Activated CD4-positive, alpha-beta T cell treated with anti-CD3 and anti-CD28 coated beads, Interleukin-2, amount 10 ng/mL, durations not matched to agents 24 days and 14 days (primary cell): ENCODE data around the gene GUCY2C. TPM values are rescaled to one million over a fixed set of nuclear protein-coding genes. Genes with fewer than 3 reads are reported as not detected.
A peak's percentile ranks its signal among the peaks of the same experiment; 100 is the strongest.

Experiments used
- DNase-seq: peaks from one replicate; pipeline ENCODE4 v3.0.0; 2022
- H3K27ac Mint-ChIP-seq: one replicate; pipeline ENCODE4 v1.8.0; 2022; ENCODE audit warnings: mild to moderate bottlenecking, mixed read lengths
- H3K27me3 Mint-ChIP-seq: one replicate; pipeline ENCODE4 v1.8.0; 2022; ENCODE audit warnings: mixed read lengths
- H3K36me3 Mint-ChIP-seq: one replicate; pipeline ENCODE4 v1.8.0; 2022; ENCODE audit warnings: low read depth, mild to moderate bottlenecking, mixed read lengths
- H3K4me1 Mint-ChIP-seq: one replicate; pipeline ENCODE4 v1.8.0; 2021; ENCODE audit warnings: mixed read lengths
- H3K4me3 Mint-ChIP-seq: one replicate; pipeline ENCODE4 v1.8.0; 2022; ENCODE audit warnings: mild to moderate bottlenecking, moderate library complexity, mixed read lengths
- H3K9me3 Mint-ChIP-seq: one replicate; pipeline ENCODE4 v1.8.0; 2021; ENCODE audit warnings: mixed read lengths
- intact Hi-C: fragments of 100-400 bp; cut with micrococcal nuclease; formaldehyde crosslinking; loops from one replicate; pipeline ENCODE4 v1.15.1; 2023
- total RNA-seq: library from RNA; stranded (reverse); gene quantifications from 2 replicates; pipeline ENCODE4 v1.2.3, GENCODE V29; 2022

The GUCY2C gene
- total RNA-seq, 1 donor from 2014 or later: not detected

DNA sequence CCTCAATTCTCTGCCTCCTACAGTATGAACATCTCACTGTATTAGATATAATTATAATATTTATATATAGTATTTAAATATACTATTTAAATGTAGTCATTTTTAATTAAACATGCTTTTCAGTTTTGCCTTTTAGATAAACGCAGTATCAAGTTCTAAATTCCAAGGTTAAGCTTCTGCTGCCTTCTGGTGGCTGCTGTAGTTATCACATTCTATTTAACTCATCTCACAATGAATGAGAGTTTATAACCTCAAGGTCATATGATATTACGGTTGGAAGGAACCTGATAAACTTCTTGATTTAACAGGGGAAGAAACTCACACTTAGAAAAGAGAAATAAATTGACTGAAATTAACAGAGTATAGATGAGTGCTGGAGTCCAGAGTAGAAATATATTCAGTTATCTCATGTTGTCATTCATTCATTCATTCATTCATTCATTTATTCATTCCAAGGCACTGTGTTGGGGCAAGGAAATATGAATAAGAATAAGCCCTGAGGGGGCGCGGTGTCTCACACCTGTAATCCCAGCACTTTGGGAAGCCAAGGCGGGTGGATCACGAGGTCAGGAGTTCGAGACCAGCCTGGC lies 31.9 kb downstream of the GUCY2C start:
- peaks cover 12% of the 10 kb centered on the region for H3K27me3 Mint-ChIP-seq
- H3K27ac Mint-ChIP-seq: no peak overlapping the region
- H3K4me1 Mint-ChIP-seq: peaks cover 6% of the 10 kb centered on the region
- H3K4me3 Mint-ChIP-seq: no peak overlapping the region
- H3K36me3 Mint-ChIP-seq: no peaks in the 10 kb centered on the region
- H3K9me3 Mint-ChIP-seq: no peaks in the 10 kb centered on the region
- DNase-seq: peak; percentile 81
- intact Hi-C loops: loop anchor here (1.0 kb wide), 3 partner anchors 34 to 478 kb away; no protein-coding TSS in a partner anchor

DNA sequence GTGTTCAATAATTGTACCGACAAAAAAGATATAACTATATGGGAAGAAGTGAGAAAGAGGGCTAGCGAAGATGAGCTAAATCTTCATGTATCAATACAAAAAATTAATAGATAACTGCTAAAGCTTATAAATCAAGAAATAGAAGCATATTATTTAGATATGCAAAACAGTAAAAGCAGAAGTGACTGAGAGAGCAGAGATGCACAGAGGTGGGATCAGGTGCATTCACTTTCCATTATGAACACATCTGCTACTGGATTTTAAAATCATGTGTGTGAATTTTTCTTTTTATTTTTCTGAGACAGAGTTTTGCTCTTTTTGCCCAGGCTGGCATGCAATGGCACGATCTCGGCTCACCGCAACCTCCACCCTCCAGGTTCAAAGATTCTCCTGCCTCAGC lies 33.4 kb downstream of the GUCY2C start:
- DNase-seq: no peak
- Mint-ChIP-seq H3K9me3 (no peaks in the 10 kb centered on the region), H3K36me3 (no peaks in the 10 kb centered on the region), H3K4me1 (peaks cover 6% of the 10 kb centered on the region), H3K27me3 (peaks cover 9% of the 10 kb centered on the region), H3K27ac (no peak overlapping the region), H3K4me3 (no peak overlapping the region)
- intact Hi-C loops: no loop called here

DNA sequence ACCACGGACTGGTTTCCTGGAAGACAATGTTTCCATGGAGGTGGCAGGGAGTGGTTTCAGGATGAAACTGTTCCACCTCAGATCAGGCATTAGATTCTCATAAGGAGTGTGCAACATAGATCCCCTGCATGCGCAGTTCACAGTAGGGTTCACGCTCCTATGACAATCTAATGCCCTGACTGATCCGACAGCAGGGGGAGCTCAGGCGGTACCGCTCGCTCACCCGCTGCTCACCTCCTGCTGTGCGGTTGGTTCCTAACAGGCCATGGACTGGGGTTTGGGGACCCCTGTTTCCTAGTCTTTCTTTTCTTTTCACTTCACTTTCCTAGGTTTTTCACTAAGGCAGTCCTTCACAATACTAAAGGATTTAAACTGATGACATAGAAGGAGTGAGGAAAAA lies 39.6 kb downstream of the GUCY2C start:
- Mint-ChIP-seq H3K4me3 (no peak overlapping the region), H3K27me3 (peaks cover 6% of the 10 kb centered on the region), H3K36me3 (no peaks in the 10 kb centered on the region), H3K4me1 (peaks cover 2% of the 10 kb centered on the region), H3K9me3 (no peaks in the 10 kb centered on the region), H3K27ac (no peak overlapping the region)
- no peak for DNase-seq
- intact Hi-C loops: no loop called here

DNA sequence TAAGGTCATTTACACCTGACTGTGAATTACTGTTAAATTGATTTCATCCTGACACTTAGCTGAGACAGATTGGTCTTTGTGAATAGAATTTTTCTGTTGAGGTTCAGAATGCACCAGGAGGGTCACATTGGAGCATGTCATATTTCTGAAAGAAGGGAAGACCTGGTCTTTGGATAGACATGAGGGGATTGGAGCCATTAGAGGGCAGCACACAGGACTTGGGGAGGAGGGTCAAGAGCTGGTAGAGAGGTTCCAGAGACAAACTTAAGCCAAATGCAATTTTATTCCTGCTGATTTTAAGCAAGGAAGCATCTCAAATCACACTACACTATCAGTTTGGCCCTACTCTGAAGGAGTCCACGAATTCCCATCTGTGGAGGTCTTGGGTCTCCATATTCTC lies 41.1 kb downstream of the GUCY2C start:
- DNase-seq: no peak
- intact Hi-C loops: no loop called here
- Mint-ChIP-seq H3K36me3 (no peaks in the 10 kb centered on the region), H3K27ac (no peak overlapping the region), H3K4me3 (no peak overlapping the region), H3K9me3 (no peaks in the 10 kb centered on the region), H3K4me1 (peaks cover 2% of the 10 kb centered on the region), H3K27me3 (peaks cover 3% of the 10 kb centered on the region)

DNA sequence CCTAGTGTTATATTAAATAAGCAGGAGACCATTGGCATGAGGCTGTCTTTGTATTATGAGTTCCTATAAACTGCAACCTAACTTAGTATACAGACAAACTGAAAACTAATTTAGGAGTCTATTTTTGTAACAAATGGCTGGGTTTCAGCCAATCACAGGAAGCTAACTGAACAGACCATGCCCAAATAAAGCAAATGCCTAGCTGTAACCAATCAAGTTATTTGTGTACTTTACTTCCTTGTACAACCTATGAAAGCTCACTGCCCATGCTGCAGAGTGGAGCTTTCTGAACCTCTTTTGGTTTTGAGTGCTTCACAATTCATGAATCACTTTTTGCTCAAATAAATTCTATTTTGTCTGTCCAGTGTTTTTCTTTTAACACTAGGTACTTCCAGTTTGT lies 41.6 kb downstream of the GUCY2C start:
- Mint-ChIP-seq H3K27me3 (peaks cover 3% of the 10 kb centered on the region), H3K27ac (no peak overlapping the region), H3K9me3 (no peaks in the 10 kb centered on the region), H3K4me1 (peaks cover 2% of the 10 kb centered on the region), H3K36me3 (no peaks in the 10 kb centered on the region), H3K4me3 (no peak overlapping the region)
- intact Hi-C loops: no loop called here
- DNase-seq: no peak

DNA sequence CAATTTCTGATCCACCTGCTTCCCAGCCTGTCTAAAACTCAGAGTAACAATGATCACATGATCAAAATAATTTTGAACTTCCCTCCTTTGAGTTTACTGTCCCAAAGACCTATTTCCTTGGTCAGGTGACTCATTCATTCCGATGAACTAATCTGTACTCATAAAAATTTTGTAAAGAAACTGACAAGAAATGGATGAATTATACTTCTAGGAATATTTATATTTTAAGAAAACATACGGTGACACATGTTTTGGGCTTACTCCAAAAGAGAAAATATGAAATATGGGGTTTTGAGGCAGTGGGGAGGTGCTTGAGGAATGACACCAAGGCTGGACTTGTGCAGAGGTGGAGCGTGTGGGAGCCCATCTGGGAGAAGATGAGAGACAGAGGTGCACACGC lies 42.0 kb downstream of the GUCY2C start:
- intact Hi-C loops: no loop called here
- H3K27me3 Mint-ChIP-seq: peaks cover 3% of the 10 kb centered on the region
- H3K4me1 Mint-ChIP-seq: peaks cover 2% of the 10 kb centered on the region
- no peak overlapping the region for H3K4me3 Mint-ChIP-seq
- DNase-seq: no peak
- H3K36me3 Mint-ChIP-seq: no peaks in the 10 kb centered on the region
- H3K9me3 Mint-ChIP-seq: no peaks in the 10 kb centered on the region
- H3K27ac Mint-ChIP-seq: no peak overlapping the region

DNA sequence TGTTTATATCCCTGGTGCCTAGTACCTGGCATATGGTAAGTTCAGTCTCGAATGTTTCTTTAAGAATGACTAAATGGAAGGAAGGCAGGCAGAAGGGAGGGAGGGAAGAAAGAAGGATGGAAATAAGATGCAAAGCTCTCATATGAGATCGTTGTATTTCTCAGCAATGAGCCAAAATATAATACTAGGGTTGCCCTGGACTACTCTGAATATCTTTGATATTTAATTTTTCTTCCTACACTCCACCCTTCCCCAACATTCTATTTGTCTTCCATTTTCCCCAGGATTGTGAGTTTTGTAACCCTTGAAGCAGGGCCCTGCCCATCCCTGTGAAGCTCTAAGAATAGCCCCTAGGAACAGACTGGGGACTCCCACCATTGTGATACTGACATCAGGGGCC lies 43.9 kb downstream of the GUCY2C start:
- no peak for DNase-seq
- H3K9me3 Mint-ChIP-seq: no peaks in the 10 kb centered on the region
- H3K27ac Mint-ChIP-seq: no peak overlapping the region
- H3K4me1 Mint-ChIP-seq: peaks cover 4% of the 10 kb centered on the region
- H3K4me3 Mint-ChIP-seq: no peak overlapping the region
- H3K27me3 Mint-ChIP-seq: peaks cover 6% of the 10 kb centered on the region
- intact Hi-C loops: no loop called here
- H3K36me3 Mint-ChIP-seq: no peaks in the 10 kb centered on the region

DNA sequence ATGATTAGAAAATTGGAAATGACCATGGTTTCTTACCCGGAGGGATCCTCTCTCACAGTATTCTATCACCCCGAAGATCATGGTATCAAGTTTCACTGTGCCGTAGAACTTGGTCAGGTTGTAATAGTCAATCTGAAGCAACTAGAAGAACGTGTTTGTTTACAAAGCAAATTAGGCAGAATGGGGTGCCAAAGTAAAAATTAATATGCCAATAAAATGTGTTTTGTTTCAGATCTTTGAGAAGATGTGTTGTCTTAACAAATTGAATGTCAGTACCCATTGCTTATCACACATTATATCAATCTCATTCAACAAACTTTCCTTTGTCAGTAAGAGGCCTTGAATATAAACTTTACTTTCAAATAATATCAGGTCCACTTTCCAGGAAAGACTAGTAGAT lies 45.0 kb downstream of the GUCY2C start:
- H3K36me3 Mint-ChIP-seq: no peaks in the 10 kb centered on the region
- intact Hi-C loops: no loop called here
- H3K27ac Mint-ChIP-seq: no peak overlapping the region
- H3K4me3 Mint-ChIP-seq: no peak overlapping the region
- no peaks in the 10 kb centered on the region for H3K9me3 Mint-ChIP-seq
- H3K4me1 Mint-ChIP-seq: peaks cover 4% of the 10 kb centered on the region
- peaks cover 6% of the 10 kb centered on the region for H3K27me3 Mint-ChIP-seq
- no peak for DNase-seq

DNA sequence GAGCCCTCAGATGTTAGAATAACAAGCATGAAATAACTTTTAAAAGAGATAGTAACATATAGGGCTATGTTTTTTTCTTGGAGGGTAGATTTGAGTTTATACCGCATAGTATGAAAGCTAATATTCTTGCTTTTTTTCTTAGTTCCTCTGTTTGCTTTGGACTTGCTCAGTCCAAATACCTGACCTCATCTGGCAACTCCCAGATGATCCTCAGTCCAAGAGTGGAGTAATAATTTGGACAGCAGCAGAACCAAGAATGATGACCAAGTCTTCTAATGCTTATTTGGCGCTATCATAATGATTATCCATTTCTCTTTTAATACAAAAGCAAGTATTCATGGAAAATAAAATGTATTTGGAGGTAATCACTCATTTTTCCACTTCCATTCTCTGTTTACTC lies 45.6 kb downstream of the GUCY2C start:
- Mint-ChIP-seq H3K4me1 (peaks cover 4% of the 10 kb centered on the region), H3K36me3 (no peaks in the 10 kb centered on the region), H3K4me3 (no peak overlapping the region), H3K9me3 (no peaks in the 10 kb centered on the region), H3K27ac (no peak overlapping the region), H3K27me3 (peaks cover 6% of the 10 kb centered on the region)
- DNase-seq: no peak
- intact Hi-C loops: no loop called here

DNA sequence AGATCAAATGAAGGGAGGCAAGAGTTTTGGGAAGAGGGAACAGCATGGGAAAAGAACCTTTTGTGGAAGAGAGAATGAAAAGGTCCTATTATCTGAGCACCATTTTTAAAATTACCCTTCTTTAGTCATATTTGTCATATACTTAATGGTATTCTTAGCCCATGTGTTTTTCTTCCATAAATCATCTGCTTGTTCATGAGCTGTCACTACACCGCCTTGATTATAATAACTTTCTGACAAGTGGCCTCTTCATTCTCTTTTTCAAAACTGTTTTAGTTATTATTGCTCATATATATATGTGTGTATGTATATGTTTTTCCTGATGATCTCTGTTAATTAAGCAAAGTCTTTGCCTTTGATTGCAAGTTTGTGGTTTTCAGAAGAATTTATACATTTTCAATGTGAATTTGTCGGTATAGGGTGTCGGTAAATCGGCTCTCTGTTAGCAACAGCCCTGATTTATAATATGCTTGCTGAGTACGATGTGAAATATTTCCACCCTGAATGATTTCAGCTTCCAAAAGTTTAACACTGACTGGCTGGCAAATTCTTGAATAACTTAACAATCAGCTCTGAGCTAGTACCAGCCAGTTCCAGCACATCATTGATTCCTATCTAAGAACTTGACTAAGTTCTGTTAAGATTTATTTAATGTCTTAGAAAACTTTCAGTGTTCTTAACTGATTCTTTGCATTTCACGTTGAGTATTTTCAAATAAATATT lies 49.2 kb downstream of the GUCY2C start:
- Mint-ChIP-seq H3K4me1 (peaks cover 20% of the 10 kb centered on the region), H3K27ac (no peak overlapping the region), H3K36me3 (no peaks in the 10 kb centered on the region), H3K9me3 (no peaks in the 10 kb centered on the region), H3K27me3 (peaks cover 6% of the 10 kb centered on the region), H3K4me3 (no peak overlapping the region)
- DNase-seq: no peak
- intact Hi-C loops: no loop called here

DNA sequence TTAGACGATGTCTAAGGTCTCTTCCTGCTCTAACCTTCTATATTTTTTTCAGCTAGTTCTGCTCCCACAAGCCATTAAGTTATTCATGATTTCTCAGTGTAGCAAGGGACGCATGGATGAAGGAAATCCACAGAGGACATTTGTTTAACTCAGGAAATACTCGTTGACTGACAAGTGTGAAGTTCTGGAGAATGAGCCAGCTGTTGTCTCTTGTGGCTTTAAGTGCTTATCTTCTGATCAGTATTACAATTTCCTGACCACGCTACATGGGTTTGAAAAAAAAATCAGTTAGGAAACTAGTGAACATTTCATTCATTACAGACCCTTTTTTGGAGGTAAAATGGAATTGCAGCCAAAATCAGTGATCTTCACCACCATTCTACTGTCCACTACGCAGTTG lies 53.1 kb downstream of the GUCY2C start:
- Mint-ChIP-seq H3K9me3 (no peaks in the 10 kb centered on the region), H3K4me1 (peaks cover 17% of the 10 kb centered on the region), H3K27me3 (no peaks in the 10 kb centered on the region), H3K27ac (no peak overlapping the region), H3K36me3 (no peaks in the 10 kb centered on the region), H3K4me3 (peak overlapping the region; percentile 62)
- intact Hi-C loops: no loop called here
- peak; percentile 66 for DNase-seq

DNA sequence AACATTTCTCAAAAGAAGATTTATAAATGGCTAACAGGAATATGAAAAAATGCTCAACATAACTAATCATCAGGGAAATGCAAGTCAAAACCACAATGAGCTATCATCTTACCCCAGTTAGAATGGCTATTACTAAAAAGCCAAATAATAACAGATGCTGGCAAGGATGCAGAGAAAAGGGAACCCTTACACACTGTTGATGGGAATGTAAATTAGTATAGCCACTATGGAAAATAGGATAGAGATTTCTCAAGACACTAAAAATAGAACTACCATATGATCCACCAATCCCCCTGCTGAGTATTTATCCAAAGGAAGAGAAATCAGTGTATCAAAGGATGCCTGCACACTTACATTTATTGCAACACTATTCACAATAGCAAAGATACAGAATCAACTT lies 58.3 kb downstream of the GUCY2C start:
- intact Hi-C loops: no loop called here
- Mint-ChIP-seq H3K4me3 (no peak overlapping the region), H3K27ac (no peak overlapping the region), H3K4me1 (peaks cover 6% of the 10 kb centered on the region), H3K27me3 (peaks cover 24% of the 10 kb centered on the region), H3K9me3 (no peaks in the 10 kb centered on the region), H3K36me3 (no peaks in the 10 kb centered on the region)
- DNase-seq: no peak

DNA sequence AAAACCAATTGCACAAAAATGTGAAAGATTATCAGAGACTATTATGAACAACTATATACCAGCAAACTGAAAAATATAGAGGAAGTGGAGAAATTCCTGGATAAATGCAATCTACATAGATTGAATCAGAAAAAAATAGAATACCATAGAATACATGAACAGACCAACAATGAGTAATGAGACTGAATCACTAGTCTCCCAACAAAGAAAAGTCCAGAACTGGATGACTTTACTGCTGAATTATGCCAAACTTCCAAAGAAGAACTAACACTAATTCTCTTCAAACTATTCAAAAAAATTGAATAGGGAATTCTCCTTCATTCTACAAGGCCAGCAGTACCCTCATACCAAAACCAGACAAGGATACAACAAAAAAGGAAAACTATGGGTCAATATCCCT lies 60.6 kb downstream of the GUCY2C start:
- Mint-ChIP-seq H3K27ac (no peak overlapping the region), H3K9me3 (no peaks in the 10 kb centered on the region), H3K27me3 (peaks cover 24% of the 10 kb centered on the region), H3K4me1 (no peaks in the 10 kb centered on the region), H3K4me3 (no peak overlapping the region), H3K36me3 (no peaks in the 10 kb centered on the region)
- DNase-seq: no peak
- intact Hi-C loops: no loop called here

DNA sequence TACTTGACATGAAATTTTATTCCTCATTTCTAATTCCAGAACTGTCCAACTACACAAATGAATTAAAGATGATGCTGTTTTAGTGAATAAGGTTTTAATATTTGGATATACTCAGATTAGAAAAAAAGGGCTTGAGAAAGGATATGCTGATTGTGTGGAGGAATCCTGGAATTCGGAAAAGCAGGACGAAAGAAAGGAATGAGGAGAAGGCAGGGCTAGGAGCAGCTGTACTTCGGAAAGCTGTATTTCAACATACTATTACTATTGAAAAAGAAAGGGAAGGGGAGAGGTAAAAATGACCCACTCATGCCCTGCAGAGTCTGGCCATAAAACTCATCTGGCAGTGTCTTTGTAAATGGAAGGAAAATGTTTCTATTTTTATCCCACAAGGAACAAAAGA lies 65.6 kb downstream of the GUCY2C start:
- Mint-ChIP-seq H3K9me3 (no peaks in the 10 kb centered on the region), H3K4me3 (no peak overlapping the region), H3K36me3 (no peaks in the 10 kb centered on the region), H3K27ac (no peak overlapping the region), H3K4me1 (no peaks in the 10 kb centered on the region), H3K27me3 (peaks cover 27% of the 10 kb centered on the region)
- no peak for DNase-seq
- intact Hi-C loops: loop anchor here (1.0 to 5.0 kb wide), 4 partner anchors 34 to 392 kb away; no protein-coding TSS in a partner anchor
